ENCODE measurements around the gene RAB41.

DNA sequence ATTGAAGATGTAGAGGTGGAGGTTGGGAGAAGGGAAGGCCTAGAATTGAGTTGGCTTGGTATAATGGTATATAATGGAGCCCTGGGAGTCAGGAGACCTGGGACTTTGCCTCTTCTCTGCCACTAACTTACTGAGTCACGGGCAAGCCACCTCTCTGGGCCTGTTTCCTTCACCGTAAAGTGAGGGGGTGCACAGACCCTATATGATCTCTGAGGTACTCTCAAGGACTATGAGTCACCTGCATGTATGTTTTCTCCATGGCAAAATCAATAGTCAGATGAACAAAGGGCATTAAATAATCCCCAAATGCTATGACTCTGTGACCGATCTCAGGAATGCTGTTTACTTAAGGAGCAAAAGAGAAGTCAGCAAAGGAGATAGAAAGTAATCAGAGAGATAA, 27.1 kb upstream of the RAB41 start:
- TF ChIP-seq, protein P1, sequence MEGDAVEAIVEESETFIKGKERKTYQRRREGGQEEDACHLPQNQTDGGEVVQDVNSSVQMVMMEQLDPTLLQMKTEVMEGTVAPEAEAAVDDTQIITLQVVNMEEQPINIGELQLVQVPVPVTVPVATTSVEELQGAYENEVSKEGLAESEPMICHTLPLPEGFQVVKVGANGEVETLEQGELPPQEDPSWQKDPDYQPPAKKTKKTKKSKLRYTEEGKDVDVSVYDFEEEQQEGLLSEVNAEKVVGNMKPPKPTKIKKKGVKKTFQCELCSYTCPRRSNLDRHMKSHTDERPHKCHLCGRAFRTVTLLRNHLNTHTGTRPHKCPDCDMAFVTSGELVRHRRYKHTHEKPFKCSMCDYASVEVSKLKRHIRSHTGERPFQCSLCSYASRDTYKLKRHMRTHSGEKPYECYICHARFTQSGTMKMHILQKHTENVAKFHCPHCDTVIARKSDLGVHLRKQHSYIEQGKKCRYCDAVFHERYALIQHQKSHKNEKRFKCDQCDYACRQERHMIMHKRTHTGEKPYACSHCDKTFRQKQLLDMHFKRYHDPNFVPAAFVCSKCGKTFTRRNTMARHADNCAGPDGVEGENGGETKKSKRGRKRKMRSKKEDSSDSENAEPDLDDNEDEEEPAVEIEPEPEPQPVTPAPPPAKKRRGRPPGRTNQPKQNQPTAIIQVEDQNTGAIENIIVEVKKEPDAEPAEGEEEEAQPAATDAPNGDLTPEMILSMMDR (IDR thresholded peaks at IDR 0.05; ENCODE audit: low read depth, low read length), result no peak
- no peak for TF ChIP-seq EZH2phosphoT487 (IDR thresholded peaks at IDR 0.05; ENCODE audit: low read depth)
